Lung (tissue), 12 donors: Measurements from ENCODE around the gene SACM1L. TPM values are rescaled to one million over a fixed set of nuclear protein-coding genes. Genes with fewer than 3 reads are reported as not detected.
A peak's percentile ranks its signal among the peaks of the same experiment; 100 is the strongest.

Experiments used
- ATAC-seq: fragments of 200-7000 bp; cut with Tn5 transposase; one replicate; pipeline ENCODE4 v1.9.1; 2020; ENCODE audit warnings: moderate number of reproducible peaks; ENCODE audit not compliant: insufficient read depth, low FRiP score
- DNase-seq, 3 donors: peaks; one replicate each; pipeline ENCODE4 v3.0.0-alpha.2; 2013 to 2017
- H3K27ac ChIP-seq, 2 donors: one replicate each; pipeline ENCODE4 v1.5.1; 2013; ENCODE audit warnings: mild to moderate bottlenecking in 2 of 2, moderate library complexity in 2 of 2, control low read depth in 1 of 2, inconsistent platforms in 1 of 2, low read depth in 1 of 2, low read length in 1 of 2
- H3K27me3 ChIP-seq, 3 donors: one replicate each; pipeline ENCODE4 v1.5.1; 2013; ENCODE audit warnings: low read length in 2 of 3; ENCODE audit not compliant: control insufficient read depth in 3 of 3, insufficient read depth in 3 of 3
- H3K36me3 ChIP-seq, 4 donors: one replicate each; pipeline ENCODE4 v1.5.1; 2013; ENCODE audit warnings: low read length in 4 of 4, mild to moderate bottlenecking in 1 of 4, moderate library complexity in 1 of 4; ENCODE audit not compliant: control insufficient read depth in 4 of 4, insufficient read depth in 4 of 4
- H3K4me1 ChIP-seq, 5 donors: one replicate each; pipeline ENCODE4 v1.5.1; 2013; ENCODE audit warnings: low read length in 5 of 5, mild to moderate bottlenecking in 2 of 5, moderate library complexity in 1 of 5; ENCODE audit not compliant: control insufficient read depth in 5 of 5, insufficient read depth in 5 of 5
- H3K4me3 ChIP-seq: one replicate; pipeline ENCODE4 v1.5.1; 2013; ENCODE audit warnings: mild to moderate bottlenecking, control low read depth, moderate library complexity
- H3K9ac ChIP-seq, 2 donors: one replicate each; pipeline ENCODE4 v1.5.1; 2013; ENCODE audit warnings: low read length in 2 of 2, control low read depth in 1 of 2; ENCODE audit not compliant: insufficient read depth in 1 of 2
- H3K9me3 ChIP-seq, 4 donors: one replicate each; pipeline ENCODE4 v1.5.1; 2013; ENCODE audit warnings: low read length in 3 of 4, mild to moderate bottlenecking in 1 of 4, moderate library complexity in 1 of 4; ENCODE audit not compliant: control insufficient read depth in 4 of 4, insufficient read depth in 3 of 4
- CTCF ChIP-seq: IDR thresholded peaks from 2 replicates; pipeline ENCODE4 v1.5.1; 2012; ENCODE audit warnings: mild to moderate bottlenecking; ENCODE audit errors: control extremely low read depth, extremely low read depth
- WGBS, 2 donors: extraction: QIAGEN DNeasy Blood & Tissue Kit; methylation state at CpG; one replicate each; pipeline ENCODE4 v1.1.7; 2013; 5-methylcytosine and 5-hydroxymethylcytosine counted together
- polyA plus RNA-seq, 2 donors: library from polyadenylated mRNA; stranded (reverse); fragments of 200-250 nt; gene quantifications; one replicate each; pipeline ENCODE4 v1.2.1, GENCODE V29; 2013
- total RNA-seq, 2 donors: library from RNA; depleted of rRNA in 1 of 2; stranded (reverse); fragments of >200 nt in 1 of 2; gene quantifications; one replicate each; pipeline ENCODE4 v1.2.1, GENCODE V29; 2014 to 2021
- donor health status: control.
- donor health status: control.
- donor health status: Bipolar disorder and iron deficiency.
- donor health status: healthy.
- donor health status: DM: yes; HTN: yes; CAD: no.

Gene SACM1L
- total and polyA plus RNA-seq, 4 donors = 23.3 to 117 (median 43.8) TPM

GRCh38 chr3:45670991-45671390 is 18.2 kb upstream of the SACM1L start:
- DNase-seq = peak; percentile 39 to 81 (median 72)
- H3K27ac ChIP-seq = peak overlapping the region; percentile 17 to 62

DNA sequence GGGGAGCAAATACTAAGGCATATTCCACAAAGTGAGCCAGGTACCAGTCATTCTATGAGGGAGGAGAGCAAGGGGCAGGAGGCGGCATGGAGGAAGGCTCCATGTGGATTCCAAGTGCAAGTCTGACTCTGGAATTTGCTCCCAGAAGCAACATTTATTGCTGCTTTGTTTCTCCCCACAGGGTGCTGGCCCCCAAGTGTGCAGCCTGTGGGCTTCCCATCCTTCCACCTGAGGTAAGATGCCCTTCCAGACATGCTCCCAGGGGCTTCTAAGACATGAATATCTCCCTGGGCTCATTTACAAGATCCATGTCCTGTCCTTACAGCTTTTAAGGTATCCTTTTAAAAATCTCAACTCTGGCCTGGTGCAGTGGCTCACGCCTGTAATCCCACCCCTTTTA is 15.9 kb upstream of the SACM1L start:
- no peak for TF ChIP-seq CTCF
- Histone ChIP-seq H3K27me3 (no peaks in the 10 kb centered on the region), H3K4me3 (no peak overlapping the region), H3K4me1 (peaks cover 5 to 23% (median 19%) of the 10 kb centered on the region in 5 donors), H3K9me3 (no peaks in the 10 kb centered on the region), H3K27ac (no peak overlapping the region), H3K36me3 (peaks cover 6 to 67% (median 45%) of the 10 kb centered on the region in 4 donors), H3K9ac (no peak overlapping the region)
- DNase-seq = no peak
- 97 to 98% methylated on average over 2 of the region's 2 CpGs for WGBS, 2 donors
- ATAC-seq = no peak

More at GRCh38 chr3:45670991-45671390, 18.2 kb upstream of the SACM1L start:
- ATAC-seq = peak; percentile 53
- peaks cover 7 to 40% (median 17%) of the 10 kb centered on the region in 5 donors for H3K4me1 ChIP-seq
- H3K4me3 ChIP-seq = no peak overlapping the region
- 61 to 74% methylated on average over 2 of the region's 2 CpGs for WGBS, 2 donors
- H3K27me3 ChIP-seq = no peaks in the 10 kb centered on the region
- peaks cover 6 to 67% (median 42%) of the 10 kb centered on the region in 4 donors for H3K36me3 ChIP-seq
- no peak overlapping the region for H3K9ac ChIP-seq
- no peaks in the 10 kb centered on the region for H3K9me3 ChIP-seq
- TF ChIP-seq CTCF = no peak

- Histone ChIP-seq H3K27me3 (no peaks in the 10 kb centered on the region), H3K4me3 (no peak overlapping the region), H3K4me1 (peaks cover 0 to 15% (median 4%) of the 10 kb centered on the region in 5 donors), H3K9ac (no peak overlapping the region), H3K27ac (peak overlapping the region; percentile 79 to 90), H3K36me3 (peaks cover 6 to 63% (median 52%) of the 10 kb centered on the region in 4 donors), H3K9me3 (no peaks in the 10 kb centered on the region)
- ATAC-seq (no peak), DNase-seq (no peak)
- no peak for TF ChIP-seq CTCF
- WGBS, 2 donors = 33 to 44% methylated on average over 7 of the region's 7 CpGs
These were observed 12.7 kb upstream of the SACM1L start for GRCh38 chr3:45676325-45677032.
